Measurements from ENCODE around the gene ANKRD36C. TPM values are rescaled to one million over a fixed set of nuclear protein-coding genes. Genes with fewer than 3 reads are reported as not detected.
"Not testable (repeated sequence)": the region's sequence is repeated elsewhere in the genome, so short reads cannot be mapped to it uniquely, and the experiment has no call there.

The ANKRD36C gene
- total and polyA plus RNA-seq, 9 of the 15 experiments (the other 6 are each of a cell fraction or from before 2014, with no cell fraction given), result 4.4 to 51.6 (median 11.9) TPM

DNA sequence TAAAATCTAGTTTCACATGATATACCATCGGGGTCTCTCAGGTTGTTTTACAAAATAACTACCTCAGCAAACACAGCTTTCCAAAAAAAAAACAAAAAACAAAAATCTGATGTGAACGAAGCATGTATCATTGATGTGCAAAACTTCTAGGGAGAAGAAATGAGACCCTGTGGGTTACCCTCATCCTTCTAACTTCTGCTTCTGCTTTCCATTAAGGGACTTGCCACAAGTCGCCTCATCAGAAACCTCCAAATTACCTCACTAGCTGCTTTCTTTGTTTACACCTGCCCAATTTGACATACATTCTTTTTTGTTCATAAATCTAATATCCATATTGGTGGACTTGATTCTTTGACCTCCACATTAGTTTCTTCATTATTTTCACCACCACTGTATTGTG lies 60.9 kb downstream of the ANKRD36C start:
- 91% methylated on average over 3 of the region's 3 CpGs for WGBS (ENCODE audit: insufficient coverage, low coverage, missing lambda C conversion rate)
- CTCF ChIA-PET (ENCODE audit: low intra/inter-chr PET ratio); BruUV-seq (replicated peaks); in situ Hi-C loops (cut with MboI); H2AFZ ChIP-seq (ENCODE audit: low read depth, low read length); intact Hi-C loops (cut with micrococcal nuclease); H3K4me1 ChIP-seq (replicated peaks in 1 of 2; ENCODE audit: control insufficient read depth in 2 of 2, insufficient read depth in 2 of 2, low read length in 2 of 2); H3K27me3 ChIP-seq (ENCODE audit: control insufficient read depth in 2 of 2, insufficient read depth in 2 of 2, low read length in 2 of 2); H3K9me1 ChIP-seq (ENCODE audit: control insufficient read depth, insufficient read depth, low read length); POLR2A ChIA-PET; FAIRE-seq; H4K20me1 ChIP-seq (replicated peaks; ENCODE audit: control insufficient read depth, insufficient read depth, low read length); H3K27ac ChIP-seq (ENCODE audit: extremely low read depth, low read depth, low read length); H3K4me3 ChIP-seq; H3K9me3 ChIP-seq (replicated peaks; ENCODE audit: control insufficient read depth, insufficient read depth, low read depth, low read length); H3K9ac ChIP-seq (ENCODE audit: insufficient read depth in 1 of 2, low read depth in 2 of 2, low read length in 2 of 2); DNase-seq (ENCODE audit: extremely low read depth in 1 of 4, low spot score in 3 of 4); H3K36me3 ChIP-seq (ENCODE audit: control insufficient read depth, insufficient read depth, low read length); H3K4me2 ChIP-seq (ENCODE audit: insufficient read depth, low read length); ATAC-seq; H3K79me2 ChIP-seq (ENCODE audit: control insufficient read depth, insufficient read depth, low read length): not testable (repeated sequence)

DNA sequence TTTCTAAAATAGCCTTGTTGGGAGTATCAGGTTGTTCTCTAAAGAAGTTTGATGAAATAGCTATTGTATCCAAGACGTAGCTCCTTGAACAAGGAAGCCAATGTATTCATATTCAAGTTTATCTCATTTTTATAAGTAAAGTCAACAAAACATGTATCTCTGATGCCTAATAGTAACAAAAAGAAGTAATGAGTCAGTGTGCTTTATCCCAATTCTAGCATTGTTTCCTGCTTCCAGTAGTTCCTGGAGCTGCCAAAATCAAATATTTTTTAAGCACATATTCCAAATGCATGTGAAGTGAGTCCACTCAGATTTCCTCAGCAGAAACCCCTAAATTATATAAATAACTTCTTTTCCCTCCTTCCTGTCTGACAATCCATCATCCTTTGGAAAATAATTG lies 74.6 kb downstream of the ANKRD36C start:
- H3K4me3 ChIP-seq; ATAC-seq; H3K27me3 ChIP-seq (ENCODE audit: control insufficient read depth in 2 of 2, insufficient read depth in 2 of 2, low read length in 2 of 2); H3K9me1 ChIP-seq (ENCODE audit: control insufficient read depth, insufficient read depth, low read length); CTCF ChIA-PET (ENCODE audit: low intra/inter-chr PET ratio); in situ Hi-C loops (cut with MboI); H3K9me3 ChIP-seq (replicated peaks; ENCODE audit: control insufficient read depth, insufficient read depth, low read depth, low read length); H3K27ac ChIP-seq (ENCODE audit: extremely low read depth, low read depth, low read length); FAIRE-seq; H3K79me2 ChIP-seq (ENCODE audit: control insufficient read depth, insufficient read depth, low read length); POLR2A ChIA-PET; BruUV-seq (replicated peaks); H2AFZ ChIP-seq (ENCODE audit: low read depth, low read length); H3K4me2 ChIP-seq (ENCODE audit: insufficient read depth, low read length); H3K4me1 ChIP-seq (replicated peaks in 1 of 2; ENCODE audit: control insufficient read depth in 2 of 2, insufficient read depth in 2 of 2, low read length in 2 of 2); H3K9ac ChIP-seq (ENCODE audit: insufficient read depth in 1 of 2, low read depth in 2 of 2, low read length in 2 of 2); intact Hi-C loops (cut with micrococcal nuclease); DNase-seq (ENCODE audit: extremely low read depth in 1 of 4, low spot score in 3 of 4); H4K20me1 ChIP-seq (replicated peaks; ENCODE audit: control insufficient read depth, insufficient read depth, low read length): not testable (repeated sequence)
- 91% methylated on average over 1 of the region's 1 CpG for WGBS (ENCODE audit: insufficient coverage, low coverage, missing lambda C conversion rate)
- peaks cover 23% of the 10 kb centered on the region; the same call in 2 of the 3 replicates for H3K36me3 ChIP-seq (ENCODE audit: control insufficient read depth, insufficient read depth, low read length)

DNA sequence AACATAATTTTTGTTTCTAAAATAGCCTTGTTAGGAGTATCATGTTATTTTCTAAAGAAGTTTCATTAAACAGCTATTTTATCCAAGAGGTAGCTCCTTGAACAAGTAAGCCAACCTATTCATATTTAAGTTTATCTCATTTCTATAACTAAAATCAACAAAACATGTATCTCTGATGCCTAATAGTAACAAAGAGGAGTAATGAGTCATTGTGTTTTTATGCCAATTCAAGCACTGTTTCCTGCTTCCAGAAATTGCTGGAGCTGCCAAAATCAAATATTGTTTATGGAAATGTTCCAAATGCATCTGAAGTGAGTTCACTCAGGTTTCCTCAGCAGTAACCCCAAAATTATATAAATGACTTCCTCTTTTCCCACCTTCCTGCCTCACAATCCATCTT lies 76.5 kb downstream of the ANKRD36C start:
- H3K79me2 ChIP-seq (ENCODE audit: control insufficient read depth, insufficient read depth, low read length); POLR2A ChIA-PET; CTCF ChIA-PET (ENCODE audit: low intra/inter-chr PET ratio); FAIRE-seq; H3K9me1 ChIP-seq (ENCODE audit: control insufficient read depth, insufficient read depth, low read length); H2AFZ ChIP-seq (ENCODE audit: low read depth, low read length); H3K27me3 ChIP-seq (ENCODE audit: control insufficient read depth in 2 of 2, insufficient read depth in 2 of 2, low read length in 2 of 2); H3K27ac ChIP-seq (ENCODE audit: extremely low read depth, low read depth, low read length); H4K20me1 ChIP-seq (replicated peaks; ENCODE audit: control insufficient read depth, insufficient read depth, low read length); H3K4me3 ChIP-seq; H3K9ac ChIP-seq (ENCODE audit: insufficient read depth in 1 of 2, low read depth in 2 of 2, low read length in 2 of 2); BruUV-seq (replicated peaks); H3K9me3 ChIP-seq (replicated peaks; ENCODE audit: control insufficient read depth, insufficient read depth, low read depth, low read length); H3K4me2 ChIP-seq (ENCODE audit: insufficient read depth, low read length); DNase-seq (ENCODE audit: extremely low read depth in 1 of 4, low spot score in 3 of 4); intact Hi-C loops (cut with micrococcal nuclease); ATAC-seq; in situ Hi-C loops (cut with MboI); H3K4me1 ChIP-seq (replicated peaks in 1 of 2; ENCODE audit: control insufficient read depth in 2 of 2, insufficient read depth in 2 of 2, low read length in 2 of 2): not testable (repeated sequence)
- peaks cover 28% of the 10 kb centered on the region; the same call in 1 of the 3 replicates for H3K36me3 ChIP-seq (ENCODE audit: control insufficient read depth, insufficient read depth, low read length)

DNA sequence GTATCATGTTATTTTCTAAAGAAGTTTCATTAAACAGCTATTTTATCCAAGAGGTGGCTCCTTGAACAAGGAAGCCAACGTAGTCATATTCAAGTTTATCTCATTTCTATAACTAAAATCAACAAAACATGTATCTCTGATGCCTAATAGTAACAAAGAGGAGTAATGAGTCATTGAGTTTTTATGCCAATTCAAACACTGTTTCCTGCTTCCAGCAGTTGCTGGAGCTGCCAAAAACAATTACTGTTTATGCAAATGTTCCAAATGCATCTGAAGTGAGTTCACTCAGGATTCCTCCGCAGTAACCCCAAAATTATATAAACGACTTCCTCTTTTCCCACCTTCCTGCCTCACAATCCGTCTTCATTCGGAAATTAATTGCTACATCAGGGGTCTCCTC lies 80.2 kb downstream of the ANKRD36C start:
- ATAC-seq; DNase-seq (ENCODE audit: extremely low read depth in 1 of 4, low spot score in 3 of 4); H3K4me2 ChIP-seq (ENCODE audit: insufficient read depth, low read length); H4K20me1 ChIP-seq (replicated peaks; ENCODE audit: control insufficient read depth, insufficient read depth, low read length); BruUV-seq (replicated peaks); H3K9ac ChIP-seq (ENCODE audit: insufficient read depth in 1 of 2, low read depth in 2 of 2, low read length in 2 of 2); intact Hi-C loops (cut with micrococcal nuclease); FAIRE-seq; H3K27me3 ChIP-seq (ENCODE audit: control insufficient read depth in 2 of 2, insufficient read depth in 2 of 2, low read length in 2 of 2); H3K4me3 ChIP-seq; H3K79me2 ChIP-seq (ENCODE audit: control insufficient read depth, insufficient read depth, low read length); H3K9me3 ChIP-seq (replicated peaks; ENCODE audit: control insufficient read depth, insufficient read depth, low read depth, low read length); H3K9me1 ChIP-seq (ENCODE audit: control insufficient read depth, insufficient read depth, low read length); H3K4me1 ChIP-seq (replicated peaks in 1 of 2; ENCODE audit: control insufficient read depth in 2 of 2, insufficient read depth in 2 of 2, low read length in 2 of 2); H3K27ac ChIP-seq (ENCODE audit: extremely low read depth, low read depth, low read length); H2AFZ ChIP-seq (ENCODE audit: low read depth, low read length); POLR2A ChIA-PET; CTCF ChIA-PET (ENCODE audit: low intra/inter-chr PET ratio); in situ Hi-C loops (cut with MboI): not testable (repeated sequence)
- H3K36me3 ChIP-seq (ENCODE audit: control insufficient read depth, insufficient read depth, low read length), result peaks cover 26% of the 10 kb centered on the region; the same call in 1 of the 3 replicates
- WGBS (ENCODE audit: insufficient coverage, low coverage, missing lambda C conversion rate), result 68% methylated on average over 5 of the region's 5 CpGs

Measured in K562 (cell line).